ENCODE data around the gene MRPS10. TPM values are rescaled to one million over a fixed set of nuclear protein-coding genes. Genes with fewer than 3 reads are reported as not detected.

MRPS10 gene
- total and polyA plus RNA-seq, 10 of the 15 experiments (the other 5 are each of a cell fraction or from before 2014, with no cell fraction given) = 28.5 to 83.3 (median 52.8) TPM

GRCh38 chr6:42179261-42179944 lies 38.3 kb downstream of the MRPS10 start (continued):
- no peak for TF ChIP-seq DPF2 (IDR thresholded peaks at IDR 0.05)
- TF ChIP-seq FOXK2 (IDR thresholded peaks at IDR 0.05) = no peak
- TF ChIP-seq SUZ12 (IDR thresholded peaks at IDR 0.05; ENCODE audit: unreplicated experiment) = no peak

GRCh38 chr6:42177514-42178364 lies 39.9 kb downstream of the MRPS10 start:
- Histone ChIP-seq H4K20me1 (ENCODE audit: control insufficient read depth, insufficient read depth) (no peaks in the 10 kb centered on the region), H3K4me3 (no peak overlapping the region), H3K9me3 (replicated peaks; ENCODE audit: control insufficient read depth, insufficient read depth, low read length) (no peaks in the 10 kb centered on the region), H3K4me2 (ENCODE audit: control insufficient read depth, insufficient read depth) (no peak overlapping the region), H2AFZ (ENCODE audit: control insufficient read depth, low read depth, low read length) (no peak overlapping the region), H3K27me3 (replicated peaks in 1 of 2; ENCODE audit: control insufficient read depth in 2 of 2, insufficient read depth in 2 of 2, low read length in 1 of 2) (no peaks in the 10 kb centered on the region), H3K4me1 (ENCODE audit: control insufficient read depth, insufficient read depth, low read length) (no peaks in the 10 kb centered on the region), H3K9ac (ENCODE audit: control insufficient read depth, insufficient read depth, low read length) (no peak overlapping the region), H3K27ac (ENCODE audit: control insufficient read depth, insufficient read depth) (no peak overlapping the region), H3K79me2 (ENCODE audit: control insufficient read depth, insufficient read depth, low read length) (no peaks in the 10 kb centered on the region), H3K36me3 (ENCODE audit: control insufficient read depth in 2 of 2, insufficient read depth in 2 of 2, low read length in 1 of 2) (no peaks in the 10 kb centered on the region)
- no peak for FAIRE-seq
- no peak for ATAC-seq
- RAD21 ChIA-PET (ENCODE audit: unreplicated experiment) = interaction anchor here (0.9 kb wide), 1 partner anchor 37 kb away, joined by 3 read pairs; no protein-coding TSS in a partner anchor
- no peak for DNase-seq (ENCODE audit: low read depth, low spot score)
- POLR2A ChIA-PET = no interaction called here
- intact Hi-C loops (cut with micrococcal nuclease; ENCODE audit: unreplicated experiment) (no loop called here), in situ Hi-C loops (cut with MboI) (no loop called here)
- SMC1A ChIA-PET (ENCODE audit: uncharacterized antibody, unreplicated experiment) = interaction anchor here (0.6 to 0.7 kb wide), 2 partner anchors 70 to 76 kb away, joined by 3 read pairs; no protein-coding TSS in a partner anchor
- BruUV-seq (replicated peaks) = no TSS peak
- CTCF ChIA-PET = interaction anchor here (1.4 to 2.1 kb wide), 2 partner anchors 12 to 370 kb away, joined by 3 to 5 read pairs; no protein-coding TSS in a partner anchor
- WGBS (ENCODE audit: insufficient coverage, insufficient replicate concordance, low lambda C conversion rate, missing lambda C conversion rate) = 48% methylated on average over 27 of the region's 27 CpGs
- TF ChIP-seq TBL1XR1 (IDR thresholded peaks at IDR 0.05; ENCODE audit: low read depth, low read length) = no peak
- TF ChIP-seq RBBP5 (conservative IDR thresholded peaks at IDR 0.05) = no peak
- TF ChIP-seq ATF3 (IDR thresholded peaks at IDR 0.05; ENCODE audit: borderline replicate concordance, extremely low read depth, low read depth, low read length) = no peak
- TF ChIP-seq, protein P1, sequence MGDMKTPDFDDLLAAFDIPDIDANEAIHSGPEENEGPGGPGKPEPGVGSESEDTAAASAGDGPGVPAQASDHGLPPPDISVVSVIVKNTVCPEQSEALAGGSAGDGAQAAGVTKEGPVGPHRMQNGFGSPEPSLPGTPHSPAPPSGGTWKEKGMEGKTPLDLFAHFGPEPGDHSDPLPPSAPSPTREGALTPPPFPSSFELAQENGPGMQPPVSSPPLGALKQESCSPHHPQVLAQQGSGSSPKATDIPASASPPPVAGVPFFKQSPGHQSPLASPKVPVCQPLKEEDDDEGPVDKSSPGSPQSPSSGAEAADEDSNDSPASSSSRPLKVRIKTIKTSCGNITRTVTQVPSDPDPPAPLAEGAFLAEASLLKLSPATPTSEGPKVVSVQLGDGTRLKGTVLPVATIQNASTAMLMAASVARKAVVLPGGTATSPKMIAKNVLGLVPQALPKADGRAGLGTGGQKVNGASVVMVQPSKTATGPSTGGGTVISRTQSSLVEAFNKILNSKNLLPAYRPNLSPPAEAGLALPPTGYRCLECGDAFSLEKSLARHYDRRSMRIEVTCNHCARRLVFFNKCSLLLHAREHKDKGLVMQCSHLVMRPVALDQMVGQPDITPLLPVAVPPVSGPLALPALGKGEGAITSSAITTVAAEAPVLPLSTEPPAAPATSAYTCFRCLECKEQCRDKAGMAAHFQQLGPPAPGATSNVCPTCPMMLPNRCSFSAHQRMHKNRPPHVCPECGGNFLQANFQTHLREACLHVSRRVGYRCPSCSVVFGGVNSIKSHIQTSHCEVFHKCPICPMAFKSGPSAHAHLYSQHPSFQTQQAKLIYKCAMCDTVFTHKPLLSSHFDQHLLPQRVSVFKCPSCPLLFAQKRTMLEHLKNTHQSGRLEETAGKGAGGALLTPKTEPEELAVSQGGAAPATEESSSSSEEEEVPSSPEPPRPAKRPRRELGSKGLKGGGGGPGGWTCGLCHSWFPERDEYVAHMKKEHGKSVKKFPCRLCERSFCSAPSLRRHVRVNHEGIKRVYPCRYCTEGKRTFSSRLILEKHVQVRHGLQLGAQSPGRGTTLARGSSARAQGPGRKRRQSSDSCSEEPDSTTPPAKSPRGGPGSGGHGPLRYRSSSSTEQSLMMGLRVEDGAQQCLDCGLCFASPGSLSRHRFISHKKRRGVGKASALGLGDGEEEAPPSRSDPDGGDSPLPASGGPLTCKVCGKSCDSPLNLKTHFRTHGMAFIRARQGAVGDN (IDR thresholded peaks at IDR 0.05) = no peak
- TF ChIP-seq, protein P2, sequence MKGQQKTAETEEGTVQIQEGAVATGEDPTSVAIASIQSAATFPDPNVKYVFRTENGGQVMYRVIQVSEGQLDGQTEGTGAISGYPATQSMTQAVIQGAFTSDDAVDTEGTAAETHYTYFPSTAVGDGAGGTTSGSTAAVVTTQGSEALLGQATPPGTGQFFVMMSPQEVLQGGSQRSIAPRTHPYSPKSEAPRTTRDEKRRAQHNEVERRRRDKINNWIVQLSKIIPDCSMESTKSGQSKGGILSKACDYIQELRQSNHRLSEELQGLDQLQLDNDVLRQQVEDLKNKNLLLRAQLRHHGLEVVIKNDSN (IDR thresholded peaks at IDR 0.05; ENCODE audit: borderline replicate concordance, extremely low read length, insufficient read depth, low read depth, low read length) = no peak
- TF ChIP-seq IRF4 (IDR thresholded peaks at IDR 0.05; ENCODE audit: low read depth, low read length) = no peak
- TF ChIP-seq RELB (IDR thresholded peaks at IDR 0.05; ENCODE audit: low read depth) = no peak
- no peak for TF ChIP-seq KDM1A (IDR thresholded peaks at IDR 0.05; ENCODE audit: borderline replicate concordance)
- TF ChIP-seq NRF1 (conservative IDR thresholded peaks at IDR 0.05; ENCODE audit: low read depth, low read length) = no peak
- no peak for TF ChIP-seq MXI1 (IDR thresholded peaks at IDR 0.05; ENCODE audit: low read depth, low read length)
- TF ChIP-seq CHD2 (IDR thresholded peaks at IDR 0.05; ENCODE audit: borderline replicate concordance, low read depth, low read length) = no peak

Measured in GM12878 (cell line).